ENCODE measurements around the gene BRPF3. TPM values are rescaled to one million over a fixed set of nuclear protein-coding genes. Genes with fewer than 3 reads are reported as not detected.
A peak's percentile ranks its signal among the peaks of the same experiment; 100 is the strongest.

BRPF3 gene
- polyA plus RNA-seq, 1 donor, result 52.3 TPM

GRCh38 chr6:36227379-36228228 is 31.1 kb downstream of the BRPF3 start:
- no peak overlapping the region for H3K4me3 ChIP-seq (ENCODE audit: low read length)
- no CpG with 5 or more reads among the region's 1 CpG for WGBS (ENCODE audit: insufficient coverage, low lambda C conversion rate)
- no peaks in the 10 kb centered on the region for H3K27me3 ChIP-seq (ENCODE audit: control insufficient read depth, insufficient read depth, low read length)
- H3K4me1 ChIP-seq (ENCODE audit: control insufficient read depth, insufficient read depth, low read length), result peaks cover 76% of the 10 kb centered on the region
- H3K9me3 ChIP-seq (ENCODE audit: control insufficient read depth, low read depth, low read length), result no peaks in the 10 kb centered on the region
- H3K27ac ChIP-seq (ENCODE audit: low read length), result peak overlapping the region; percentile 82
- DNase-seq, result peak; percentile 64 to 87
- H3K36me3 ChIP-seq (ENCODE audit: control insufficient read depth, insufficient read depth, low read length), result peaks cover 60% of the 10 kb centered on the region

GRCh38 chr6:36229223-36229622 is 32.7 kb downstream of the BRPF3 start:
- H3K36me3 ChIP-seq (ENCODE audit: control insufficient read depth, insufficient read depth, low read length), result peaks cover 63% of the 10 kb centered on the region
- WGBS (ENCODE audit: insufficient coverage, low lambda C conversion rate), result 100% methylated on average over 1 of the region's 5 CpGs

GRCh38 chr6:36230371-36230770 is 33.8 kb downstream of the BRPF3 start:
- Histone ChIP-seq H3K36me3 (ENCODE audit: control insufficient read depth, insufficient read depth, low read length) (peaks cover 55% of the 10 kb centered on the region), H3K27ac (ENCODE audit: low read length) (peak overlapping the region; percentile 77), H3K4me3 (ENCODE audit: low read length) (no peak overlapping the region), H3K27me3 (ENCODE audit: control insufficient read depth, insufficient read depth, low read length) (no peaks in the 10 kb centered on the region), H3K4me1 (ENCODE audit: control insufficient read depth, insufficient read depth, low read length) (peaks cover 53% of the 10 kb centered on the region), H3K9me3 (ENCODE audit: control insufficient read depth, low read depth, low read length) (no peaks in the 10 kb centered on the region)
- no CpG with 5 or more reads among the region's 11 CpGs for WGBS (ENCODE audit: insufficient coverage, low lambda C conversion rate)
- DNase-seq, result peak; percentile 83 to 89

More at GRCh38 chr6:36229223-36229622, 32.7 kb downstream of the BRPF3 start:
- Histone ChIP-seq H3K9me3 (ENCODE audit: control insufficient read depth, low read depth, low read length) (no peaks in the 10 kb centered on the region), H3K4me1 (ENCODE audit: control insufficient read depth, insufficient read depth, low read length) (peaks cover 64% of the 10 kb centered on the region), H3K27ac (ENCODE audit: low read length) (peak overlapping the region; percentile 18), H3K4me3 (ENCODE audit: low read length) (no peak overlapping the region), H3K27me3 (ENCODE audit: control insufficient read depth, insufficient read depth, low read length) (no peaks in the 10 kb centered on the region)
- no peak for DNase-seq

GRCh38 chr6:36232172-36232571 is 35.6 kb downstream of the BRPF3 start:
- WGBS (ENCODE audit: insufficient coverage, low lambda C conversion rate), result 78% methylated on average over 3 of the region's 4 CpGs
- Histone ChIP-seq H3K27ac (ENCODE audit: low read length) (no peak overlapping the region), H3K9me3 (ENCODE audit: control insufficient read depth, low read depth, low read length) (no peaks in the 10 kb centered on the region), H3K36me3 (ENCODE audit: control insufficient read depth, insufficient read depth, low read length) (peaks cover 55% of the 10 kb centered on the region), H3K4me3 (ENCODE audit: low read length) (no peak overlapping the region), H3K27me3 (ENCODE audit: control insufficient read depth, insufficient read depth, low read length) (no peaks in the 10 kb centered on the region), H3K4me1 (ENCODE audit: control insufficient read depth, insufficient read depth, low read length) (peaks cover 38% of the 10 kb centered on the region)
- no peak for DNase-seq

GRCh38 chr6:36235309-36235708 is 38.8 kb downstream of the BRPF3 start:
- no CpG with 5 or more reads among the region's 3 CpGs for WGBS (ENCODE audit: insufficient coverage, low lambda C conversion rate)
- H3K27me3 ChIP-seq (ENCODE audit: control insufficient read depth, insufficient read depth, low read length), result no peaks in the 10 kb centered on the region
- H3K36me3 ChIP-seq (ENCODE audit: control insufficient read depth, insufficient read depth, low read length), result peaks cover 33% of the 10 kb centered on the region
- DNase-seq, result peak in 1 of 2 donors; percentile 43
- H3K4me1 ChIP-seq (ENCODE audit: control insufficient read depth, insufficient read depth, low read length), result peaks cover 9% of the 10 kb centered on the region
- H3K9me3 ChIP-seq (ENCODE audit: control insufficient read depth, low read depth, low read length), result no peaks in the 10 kb centered on the region
- no peak overlapping the region for H3K4me3 ChIP-seq (ENCODE audit: low read length)
- no peak overlapping the region for H3K27ac ChIP-seq (ENCODE audit: low read length)

GRCh38 chr6:36235862-36236261 is 39.3 kb downstream of the BRPF3 start:
- Histone ChIP-seq H3K36me3 (ENCODE audit: control insufficient read depth, insufficient read depth, low read length) (peaks cover 28% of the 10 kb centered on the region), H3K27me3 (ENCODE audit: control insufficient read depth, insufficient read depth, low read length) (no peaks in the 10 kb centered on the region), H3K4me3 (ENCODE audit: low read length) (no peak overlapping the region), H3K27ac (ENCODE audit: low read length) (no peak overlapping the region), H3K9me3 (ENCODE audit: control insufficient read depth, low read depth, low read length) (no peaks in the 10 kb centered on the region), H3K4me1 (ENCODE audit: control insufficient read depth, insufficient read depth, low read length) (peaks cover 4% of the 10 kb centered on the region)
- WGBS (ENCODE audit: insufficient coverage, low lambda C conversion rate), result no CpG with 5 or more reads among the region's 17 CpGs
- DNase-seq, result no peak

GRCh38 chr6:36239774-36240173 is 43.2 kb downstream of the BRPF3 start:
- no CpG with 5 or more reads among the region's 5 CpGs for WGBS (ENCODE audit: insufficient coverage, low lambda C conversion rate)
- no peak for DNase-seq
- no peaks in the 10 kb centered on the region for H3K9me3 ChIP-seq (ENCODE audit: control insufficient read depth, low read depth, low read length)
- H3K4me1 ChIP-seq (ENCODE audit: control insufficient read depth, insufficient read depth, low read length), result peaks cover 10% of the 10 kb centered on the region
- no peaks in the 10 kb centered on the region for H3K36me3 ChIP-seq (ENCODE audit: control insufficient read depth, insufficient read depth, low read length)
- no peaks in the 10 kb centered on the region for H3K27me3 ChIP-seq (ENCODE audit: control insufficient read depth, insufficient read depth, low read length)
- H3K27ac ChIP-seq (ENCODE audit: low read length), result no peak overlapping the region
- no peak overlapping the region for H3K4me3 ChIP-seq (ENCODE audit: low read length)

- no CpG with 5 or more reads among the region's 10 CpGs for WGBS (ENCODE audit: insufficient coverage, low lambda C conversion rate)
- Histone ChIP-seq H3K4me1 (ENCODE audit: control insufficient read depth, insufficient read depth, low read length) (peaks cover 26% of the 10 kb centered on the region), H3K36me3 (ENCODE audit: control insufficient read depth, insufficient read depth, low read length) (no peaks in the 10 kb centered on the region), H3K9me3 (ENCODE audit: control insufficient read depth, low read depth, low read length) (no peaks in the 10 kb centered on the region), H3K27ac (ENCODE audit: low read length) (no peak overlapping the region), H3K27me3 (ENCODE audit: control insufficient read depth, insufficient read depth, low read length) (no peaks in the 10 kb centered on the region), H3K4me3 (ENCODE audit: low read length) (no peak overlapping the region)
- no peak for DNase-seq
These were observed 45.2 kb downstream of the BRPF3 start for GRCh38 chr6:36241728-36242127.

GRCh38 chr6:36242161-36242560 is 45.6 kb downstream of the BRPF3 start:
- Histone ChIP-seq H3K36me3 (ENCODE audit: control insufficient read depth, insufficient read depth, low read length) (no peaks in the 10 kb centered on the region), H3K27me3 (ENCODE audit: control insufficient read depth, insufficient read depth, low read length) (no peaks in the 10 kb centered on the region), H3K4me1 (ENCODE audit: control insufficient read depth, insufficient read depth, low read length) (peaks cover 26% of the 10 kb centered on the region), H3K9me3 (ENCODE audit: control insufficient read depth, low read depth, low read length) (no peaks in the 10 kb centered on the region), H3K27ac (ENCODE audit: low read length) (peak overlapping the region; percentile 47), H3K4me3 (ENCODE audit: low read length) (no peak overlapping the region)
- WGBS (ENCODE audit: insufficient coverage, low lambda C conversion rate), result 96% methylated on average over 4 of the region's 5 CpGs
- DNase-seq, result no peak

GRCh38 chr6:36242626-36243025 is 46.1 kb downstream of the BRPF3 start:
- no peaks in the 10 kb centered on the region for H3K9me3 ChIP-seq (ENCODE audit: control insufficient read depth, low read depth, low read length)
- no peaks in the 10 kb centered on the region for H3K27me3 ChIP-seq (ENCODE audit: control insufficient read depth, insufficient read depth, low read length)
- no peak overlapping the region for H3K4me3 ChIP-seq (ENCODE audit: low read length)
- no CpG with 5 or more reads among the region's 4 CpGs for WGBS (ENCODE audit: insufficient coverage, low lambda C conversion rate)
- H3K36me3 ChIP-seq (ENCODE audit: control insufficient read depth, insufficient read depth, low read length), result no peaks in the 10 kb centered on the region
- peak in 1 of 2 donors; percentile 73 for DNase-seq
- peak overlapping the region; percentile 47 for H3K27ac ChIP-seq (ENCODE audit: low read length)
- H3K4me1 ChIP-seq (ENCODE audit: control insufficient read depth, insufficient read depth, low read length), result peaks cover 28% of the 10 kb centered on the region

Data from large intestine (tissue), 3 donors.